GM19351 (cell line): Measurements from ENCODE around the gene CD300A.
"Not testable (repeated sequence)": the region's sequence is repeated elsewhere in the genome, so short reads cannot be mapped to it uniquely, and the experiment has no call there.

ENCODE experiments used
- ATAC-seq: cut with Tn5 transposase; IDR thresholded peaks from one replicate; pipeline ENCODE4 v1.9.1; 2021; ENCODE audit warnings: mild to moderate bottlenecking, moderate library complexity; ENCODE audit not compliant: unreplicated experiment

CD300A gene

DNA sequence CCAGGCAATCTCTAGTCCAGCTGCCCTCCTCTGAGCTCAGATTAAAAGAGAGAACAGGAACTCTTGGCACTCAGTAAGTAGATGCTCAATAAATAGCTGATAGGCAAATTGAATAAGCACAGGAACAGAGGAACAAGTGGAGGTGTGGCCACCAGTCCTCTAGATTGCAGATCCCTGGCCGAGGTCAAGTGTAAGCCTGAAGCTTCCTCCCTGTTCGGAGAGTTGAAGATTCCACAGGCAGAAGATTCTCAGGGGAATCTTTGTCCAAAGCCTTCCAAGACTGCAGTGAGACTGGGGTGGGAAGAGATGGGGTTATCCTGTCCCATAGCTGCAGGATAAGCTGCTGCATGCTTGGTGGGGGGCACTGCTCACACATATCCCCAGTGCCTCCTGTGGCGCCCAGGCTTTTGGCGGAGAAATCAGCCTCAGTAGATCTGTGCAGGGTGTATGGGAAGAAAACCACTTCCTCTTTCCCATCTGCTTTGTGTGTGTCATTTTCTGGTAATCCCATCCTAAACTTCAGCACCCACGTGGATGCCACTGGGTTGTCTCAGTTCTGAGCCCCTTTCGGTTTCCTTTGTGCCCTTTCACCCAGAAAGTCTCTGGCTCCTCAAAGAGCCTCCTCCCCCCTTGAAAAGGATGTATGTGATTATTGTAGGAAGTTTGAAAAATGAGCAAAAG lies 12.1 kb downstream of the CD300A start:
- no peak for ATAC-seq

DNA sequence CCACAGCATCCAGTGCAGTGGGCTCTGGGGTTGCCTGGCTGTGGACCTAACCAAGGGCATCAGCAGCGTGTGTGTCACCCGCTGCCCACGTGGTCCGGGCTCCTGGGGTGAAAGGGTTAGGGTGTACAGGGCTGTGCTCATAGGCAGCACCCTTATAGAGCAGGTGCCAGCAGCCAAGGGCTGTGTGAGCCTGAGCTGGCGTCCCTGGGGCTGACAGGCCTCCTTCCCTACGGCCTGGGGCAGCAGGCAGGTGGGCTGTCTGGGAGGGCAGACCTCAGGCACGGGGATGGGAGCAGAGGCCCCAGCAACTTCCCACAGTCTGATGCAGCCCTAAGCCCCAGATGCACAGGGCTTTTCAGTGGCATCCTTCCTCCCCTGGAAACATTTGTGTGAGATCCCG lies 13.9 kb downstream of the CD300A start:
- ATAC-seq: no peak

DNA sequence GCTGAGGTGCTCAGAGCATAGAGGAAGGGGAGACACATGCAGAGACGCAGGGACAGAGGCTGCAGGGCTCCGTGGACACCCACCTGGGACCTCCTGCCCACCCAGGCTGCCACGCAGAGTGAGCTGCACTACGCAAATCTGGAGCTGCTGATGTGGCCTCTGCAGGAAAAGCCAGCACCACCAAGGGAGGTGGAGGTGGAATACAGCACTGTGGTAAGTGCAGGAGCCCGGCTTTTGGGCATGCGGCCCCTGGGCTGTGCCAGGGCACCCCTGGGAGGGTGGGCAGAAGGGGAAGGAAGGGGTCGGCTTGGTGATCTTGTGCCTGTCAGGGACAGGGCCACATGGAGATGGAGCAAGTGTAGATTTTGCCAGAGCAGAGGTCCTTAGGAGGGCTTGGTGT lies 15.2 kb downstream of the CD300A start:
- ATAC-seq: no peak

DNA sequence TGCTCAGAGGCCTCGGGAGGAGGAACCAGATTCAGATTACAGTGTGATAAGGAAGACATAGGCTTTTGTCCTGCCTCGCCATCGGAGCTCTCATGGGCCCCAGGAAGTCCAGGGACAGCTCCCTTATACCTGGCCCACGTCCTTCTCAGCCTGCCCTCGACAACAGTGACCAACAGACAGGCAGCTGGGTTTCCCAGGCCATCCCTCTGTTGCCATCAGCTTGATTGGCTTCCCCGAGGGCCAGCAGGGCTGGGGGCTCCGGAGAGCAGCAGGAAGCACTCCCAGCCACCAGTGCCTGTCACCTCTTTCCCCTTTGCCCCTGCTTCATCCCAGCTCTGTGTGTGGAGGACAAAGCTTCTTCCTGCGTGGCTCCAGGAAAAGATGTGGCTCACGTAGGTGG lies 17.6 kb downstream of the CD300A start:
- no peak for ATAC-seq

DNA sequence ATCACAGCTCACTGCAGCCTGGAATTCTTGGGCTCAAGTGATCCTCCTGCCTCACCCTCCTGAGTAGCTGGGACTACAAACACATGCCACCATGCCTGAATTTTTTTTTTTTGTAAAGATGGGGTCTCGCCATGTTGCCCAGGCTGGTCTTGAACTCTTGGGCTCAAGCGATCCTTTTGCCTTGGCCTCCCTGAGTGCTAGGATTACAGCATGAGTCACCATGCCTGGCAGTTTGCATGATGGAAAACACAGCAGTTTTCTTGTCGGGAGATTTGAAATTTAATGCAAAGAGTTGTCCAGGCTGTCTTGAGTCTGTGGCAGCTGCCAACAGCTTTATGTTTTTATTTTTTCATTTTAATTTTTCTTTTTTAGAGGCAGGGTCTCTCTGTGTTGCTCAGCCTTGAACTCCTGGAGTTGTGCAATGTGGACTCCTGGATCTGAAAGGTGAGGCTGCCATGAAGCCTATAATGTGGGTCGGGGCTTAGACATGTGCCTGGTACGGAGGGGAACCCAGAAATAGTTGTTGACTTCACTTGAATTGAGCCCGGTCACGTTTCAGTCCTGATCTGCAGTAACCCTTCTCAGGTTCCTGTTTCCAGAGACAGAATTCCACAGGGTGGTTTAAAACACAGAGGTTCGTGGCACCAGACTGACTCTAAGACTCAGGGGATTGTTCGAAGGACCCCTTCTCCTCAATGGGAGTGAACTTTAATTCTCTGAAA lies 18.7 kb downstream of the CD300A start:
- ATAC-seq: no peak

DNA sequence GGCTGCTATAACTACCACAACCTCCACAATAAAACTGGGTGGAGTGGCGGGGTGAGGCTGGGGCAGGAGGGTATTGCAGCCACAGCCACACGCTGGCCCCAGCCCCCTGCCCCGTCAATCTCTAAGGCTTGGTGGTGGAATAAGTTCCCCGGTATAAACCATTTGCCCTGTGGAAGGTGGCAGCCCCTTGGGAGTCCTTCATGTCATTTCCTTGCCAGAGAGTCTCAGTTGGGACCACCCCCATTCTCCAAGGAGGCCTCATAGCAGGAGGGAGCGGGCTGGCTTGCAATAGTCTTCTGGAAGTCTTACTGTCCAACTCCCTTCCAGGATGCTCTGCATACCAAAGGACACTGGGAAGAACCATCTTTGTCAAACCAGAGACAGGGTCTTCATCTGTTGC lies 19.4 kb downstream of the CD300A start:
- no peak for ATAC-seq

DNA sequence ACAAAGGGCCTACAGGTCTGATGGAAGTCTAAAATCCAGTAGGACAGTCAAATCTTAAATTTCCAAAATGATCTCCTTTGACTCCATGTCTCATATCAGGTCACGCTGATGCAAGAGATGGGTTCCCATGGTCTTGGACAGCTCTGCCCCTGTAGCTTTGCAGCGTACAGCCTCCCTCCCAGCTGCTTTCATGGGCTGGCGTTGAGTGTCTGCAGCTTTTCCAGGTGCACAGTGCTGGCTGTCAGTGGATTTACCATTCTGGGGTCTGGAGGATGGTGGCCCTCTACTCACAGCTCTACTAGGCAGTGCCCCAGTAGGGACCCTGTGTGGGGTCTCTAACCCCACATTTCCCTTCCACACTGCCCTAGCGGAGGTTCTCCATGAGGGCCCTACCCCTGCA lies 21.8 kb downstream of the CD300A start:
- not testable (repeated sequence) for ATAC-seq

DNA sequence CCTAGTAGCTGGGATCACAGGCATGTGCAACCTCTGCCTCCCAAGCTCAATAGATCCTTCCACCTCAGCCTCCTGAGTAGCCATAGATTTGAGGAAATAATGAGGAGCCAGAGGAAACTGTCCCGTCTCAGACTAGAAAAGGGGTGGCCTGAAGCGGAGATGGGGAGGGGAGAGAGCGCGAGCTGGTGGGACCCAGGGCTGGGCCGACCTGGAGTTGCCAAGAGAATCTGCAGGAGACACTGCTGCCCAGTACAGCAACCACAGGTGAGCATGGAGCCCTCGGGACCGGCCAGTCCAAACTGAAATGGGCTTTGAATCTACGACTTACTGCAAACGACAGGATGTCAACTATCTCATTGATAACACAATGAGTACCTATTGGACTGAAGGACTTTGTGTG lies 24.3 kb downstream of the CD300A start:
- no peak for ATAC-seq

DNA sequence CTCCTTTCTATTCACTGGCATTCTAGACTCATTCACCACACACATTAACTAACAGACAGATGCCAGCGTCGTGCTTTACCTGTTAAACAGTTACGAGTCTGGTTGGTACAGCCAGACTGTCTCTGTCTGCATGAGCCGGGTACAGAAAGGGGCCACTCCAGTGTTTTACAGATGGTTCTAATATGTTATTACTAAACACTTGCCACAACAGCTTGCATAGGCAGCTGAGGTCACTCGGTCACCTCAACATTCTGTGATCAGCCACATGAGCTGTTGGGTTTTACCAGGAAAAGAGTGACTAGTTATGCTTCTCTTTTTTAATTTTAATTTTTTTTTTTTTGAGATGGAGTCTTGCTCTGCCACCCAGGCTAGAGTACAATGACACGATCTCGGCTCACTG lies 25.2 kb downstream of the CD300A start:
- no peak for ATAC-seq

DNA sequence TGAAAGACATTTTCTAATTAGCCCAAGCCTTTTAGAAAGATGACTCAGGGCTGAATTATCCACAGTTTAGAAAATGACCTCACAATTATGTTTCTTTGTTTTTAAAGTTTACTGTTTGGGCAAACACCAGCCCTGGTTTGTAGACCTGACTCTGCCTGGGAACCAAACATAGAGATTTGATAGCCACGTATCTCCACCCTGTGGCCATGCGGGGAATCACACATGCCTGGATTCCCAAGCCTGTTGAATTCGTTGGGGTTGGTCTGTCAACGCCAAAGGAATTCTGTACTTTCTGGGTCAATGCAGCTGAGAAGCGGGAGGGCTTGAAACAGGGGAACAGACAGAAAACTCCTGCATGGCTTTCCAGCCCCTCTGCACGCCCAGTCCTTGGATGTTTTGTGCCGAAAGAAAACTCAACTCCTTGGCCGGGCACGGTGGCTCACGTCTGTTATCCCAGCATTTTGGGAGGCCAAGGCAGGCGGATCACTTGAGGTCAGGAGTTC lies 26.9 kb downstream of the CD300A start:
- ATAC-seq: no peak

DNA sequence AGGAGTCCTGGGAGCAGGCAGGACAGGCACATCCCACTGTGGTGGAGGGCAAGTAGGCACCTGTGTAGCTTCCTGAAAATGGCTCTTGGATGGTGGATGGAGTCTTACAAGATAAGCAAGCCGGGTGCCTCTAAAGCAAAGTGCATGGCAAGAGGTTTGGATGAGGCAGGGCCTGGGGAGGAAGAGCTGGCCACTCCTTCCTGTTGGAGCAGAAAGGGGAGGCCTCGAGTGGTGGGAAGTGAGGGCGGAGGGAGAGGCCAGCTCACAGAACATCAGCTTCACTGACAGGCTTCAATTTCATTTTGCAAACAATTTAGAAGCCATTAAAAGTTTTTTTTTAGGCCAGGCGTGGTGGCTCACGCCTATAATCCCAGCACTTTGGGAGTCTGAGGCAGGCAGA lies 31.0 kb downstream of the CD300A start:
- ATAC-seq: no peak

DNA sequence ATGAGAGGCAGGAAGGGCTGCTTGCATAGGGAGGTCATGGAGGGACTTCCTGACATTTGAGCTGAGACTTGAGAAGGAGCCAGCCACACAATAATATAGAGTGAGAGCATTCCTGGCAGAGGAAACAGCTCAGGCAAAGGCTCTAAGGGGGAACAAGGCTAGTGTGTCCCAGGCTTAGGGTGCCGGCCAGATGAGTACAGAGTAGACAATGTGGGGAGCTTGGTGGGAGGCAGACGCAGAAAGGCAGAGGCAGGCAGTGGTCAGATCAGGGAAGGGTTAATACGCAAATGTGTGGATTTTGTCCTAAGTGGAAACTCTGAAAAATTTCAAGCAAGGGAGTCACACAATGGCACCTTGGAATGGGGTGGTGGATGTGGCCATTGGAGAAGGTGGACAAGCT lies 33.6 kb downstream of the CD300A start:
- ATAC-seq: no peak

DNA sequence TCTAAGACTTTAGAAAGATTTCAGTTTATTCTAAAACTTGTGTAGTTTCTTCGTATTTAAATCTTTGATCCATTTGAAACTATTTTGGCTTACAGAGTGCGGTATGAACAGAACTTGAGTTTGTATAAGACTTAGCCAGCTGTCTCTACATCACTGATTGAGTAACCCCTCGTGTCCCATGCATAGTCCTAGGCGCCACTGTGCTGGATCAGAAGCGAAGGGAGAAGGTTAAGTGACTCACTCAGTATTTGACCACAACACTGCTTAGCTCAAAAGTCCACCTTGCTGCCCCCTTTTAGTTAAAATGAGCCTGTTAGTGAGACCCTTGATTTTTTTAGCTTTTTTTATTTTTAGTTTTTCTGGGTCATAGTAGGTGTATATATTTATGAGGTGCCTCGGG lies 36.4 kb downstream of the CD300A start:
- no peak for ATAC-seq

DNA sequence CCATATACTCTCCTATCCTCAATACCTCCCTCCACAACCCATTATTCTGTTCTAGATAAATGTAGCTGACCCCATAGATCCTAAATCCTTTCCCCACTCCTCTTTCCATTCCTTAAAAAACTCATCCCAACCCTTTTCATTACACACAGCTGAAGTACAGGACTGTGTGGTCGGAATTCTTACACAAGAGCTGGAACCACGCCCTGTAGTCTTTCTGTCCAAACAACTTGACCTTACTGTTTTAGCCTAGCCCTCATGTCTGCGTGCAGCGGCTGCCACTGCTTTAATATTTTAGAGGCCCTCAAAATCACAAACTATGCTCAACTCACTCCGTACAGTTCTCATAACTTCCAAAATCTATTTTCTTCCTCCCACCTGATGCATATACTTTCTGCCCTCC lies 37.5 kb downstream of the CD300A start:
- not testable (repeated sequence) for ATAC-seq

DNA sequence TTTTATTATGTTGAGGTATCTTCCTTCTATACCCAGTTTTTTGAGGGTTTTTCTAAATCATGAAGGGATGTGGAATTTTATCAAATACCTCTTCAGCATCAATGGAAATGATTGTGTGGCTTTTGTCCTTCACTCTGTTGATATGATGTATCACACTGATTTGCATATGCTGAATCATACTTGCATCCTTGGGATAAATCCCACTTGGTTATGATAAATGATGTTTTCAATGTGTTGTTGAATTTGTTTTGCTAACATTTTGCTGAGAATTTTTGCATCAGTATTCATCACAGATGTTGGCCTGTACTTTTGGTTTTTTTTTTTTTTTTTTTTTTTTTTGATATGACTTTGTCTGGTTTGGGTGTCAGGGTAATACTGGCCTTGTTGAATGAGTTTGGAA lies 41.7 kb downstream of the CD300A start:
- ATAC-seq: no peak

DNA sequence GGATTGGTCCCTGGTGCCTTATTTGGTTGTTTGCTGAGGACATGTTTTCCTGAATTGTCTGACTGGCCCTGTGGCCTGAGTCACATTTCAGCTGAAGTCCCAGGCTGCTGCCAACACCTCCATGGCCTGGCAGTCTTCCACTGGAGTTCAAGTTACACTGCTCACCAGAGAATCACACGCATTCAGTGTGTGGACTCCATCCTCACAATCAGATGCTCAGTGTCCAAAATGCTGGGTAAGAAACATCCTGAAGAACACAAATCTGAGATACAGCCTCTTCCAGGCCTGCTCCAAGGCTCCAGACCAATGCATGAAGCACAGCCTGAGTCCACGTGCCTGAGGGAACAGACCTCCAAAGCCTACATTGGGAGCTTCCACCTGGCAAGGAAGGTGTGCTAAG lies 45.6 kb downstream of the CD300A start:
- ATAC-seq: no peak

DNA sequence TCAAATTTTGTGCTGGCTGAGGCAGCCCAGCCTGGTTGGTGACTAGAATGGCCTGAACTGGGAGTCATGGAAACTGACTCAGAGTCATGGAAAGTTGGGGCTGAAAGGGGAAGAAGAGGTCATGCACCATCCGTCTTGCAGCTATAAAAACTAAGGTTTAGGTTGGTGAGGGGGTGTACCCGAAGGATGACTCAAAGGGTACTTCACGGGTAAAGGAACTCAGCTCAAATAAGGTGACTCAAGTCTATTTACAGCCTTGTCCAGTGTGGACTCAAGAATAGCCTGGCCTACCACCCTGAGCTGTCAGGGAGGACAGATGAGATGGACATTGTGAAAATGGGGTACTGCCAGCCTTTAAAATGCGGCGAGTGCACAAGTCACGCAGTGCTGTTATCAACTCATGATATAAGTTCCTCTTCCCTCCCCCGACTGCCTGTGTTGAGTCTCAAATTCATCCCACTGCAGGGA lies 46.2 kb downstream of the CD300A start:
- peak; percentile 64 for ATAC-seq

DNA sequence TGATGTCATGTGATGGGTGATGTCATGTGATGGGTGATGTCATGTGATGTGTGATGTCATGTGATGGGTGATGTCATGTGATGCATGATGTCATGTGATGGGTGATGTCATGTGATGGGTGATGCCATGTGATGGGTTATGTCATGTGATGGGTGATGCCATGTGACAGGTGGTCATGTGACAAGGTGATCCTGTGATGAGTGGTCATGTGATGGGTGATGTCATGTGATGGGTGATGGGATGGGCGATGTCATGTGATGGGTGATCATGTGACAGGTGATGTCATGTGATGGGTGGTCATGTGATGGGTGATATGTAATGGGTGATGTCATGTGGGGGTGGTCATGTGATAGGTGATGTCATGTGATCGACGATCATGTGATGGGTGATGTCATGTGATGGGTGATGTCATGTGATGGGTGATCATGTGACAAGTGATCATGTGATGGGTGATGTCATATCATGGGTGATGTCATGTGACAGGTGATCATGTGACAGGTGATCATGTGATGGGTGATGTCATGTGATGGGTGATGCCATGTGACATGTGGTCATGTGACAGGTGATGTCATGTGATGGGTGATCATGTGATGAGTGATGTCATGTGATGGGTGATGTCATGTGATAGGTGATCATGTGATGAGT lies 47.7 kb downstream of the CD300A start:
- ATAC-seq: no peak

DNA sequence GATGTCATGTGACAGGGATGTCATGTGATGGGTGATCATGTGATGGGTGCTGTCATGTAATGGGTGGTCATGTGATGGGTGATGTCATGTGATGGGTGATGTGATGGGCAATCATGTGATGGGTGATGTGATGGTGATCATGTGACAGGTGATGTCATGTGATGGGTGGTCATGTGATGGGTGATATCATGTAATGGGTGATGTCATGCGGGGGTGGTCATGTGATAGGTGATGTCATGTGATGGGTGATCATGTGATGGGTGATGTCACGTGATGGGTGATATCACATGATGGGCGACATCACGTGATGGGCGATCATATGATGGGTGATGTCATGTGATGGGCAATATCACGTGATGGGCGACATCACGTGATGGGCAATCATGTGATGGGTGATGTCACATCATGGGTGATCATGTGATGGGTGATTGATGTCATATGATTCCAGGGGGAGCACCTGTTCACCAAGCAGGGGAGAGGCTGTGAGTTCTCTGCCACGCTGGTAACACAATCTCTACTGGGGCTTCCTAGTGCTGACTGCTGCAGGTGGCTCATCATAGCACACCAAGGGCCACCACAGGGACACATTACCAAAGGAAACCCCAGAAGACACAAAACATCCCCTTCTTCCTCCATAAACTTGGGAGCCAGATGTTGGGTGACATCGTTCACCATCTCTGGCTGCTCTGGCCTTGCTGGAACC lies 48.3 kb downstream of the CD300A start:
- ATAC-seq: no peak

DNA sequence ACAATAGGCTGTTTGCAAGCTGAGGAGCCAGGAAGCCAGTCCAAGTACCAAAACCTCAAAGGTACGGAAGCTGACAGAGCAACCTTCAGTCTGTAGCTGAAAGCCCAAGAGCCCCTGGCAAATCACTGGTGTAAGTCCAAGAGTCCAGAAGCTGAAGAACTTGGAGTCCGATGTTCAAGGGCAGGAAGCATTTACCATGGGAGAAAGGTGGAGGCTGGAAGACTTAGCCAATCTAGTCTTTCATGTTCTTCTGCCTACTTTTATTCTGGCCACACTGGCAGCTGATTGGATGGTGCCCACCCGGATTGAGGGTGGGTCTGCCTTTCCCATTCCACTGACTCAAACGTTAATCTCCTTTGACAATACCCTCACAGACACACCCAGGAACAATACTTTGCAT lies 49.5 kb downstream of the CD300A start:
- ATAC-seq: no peak

DNA sequence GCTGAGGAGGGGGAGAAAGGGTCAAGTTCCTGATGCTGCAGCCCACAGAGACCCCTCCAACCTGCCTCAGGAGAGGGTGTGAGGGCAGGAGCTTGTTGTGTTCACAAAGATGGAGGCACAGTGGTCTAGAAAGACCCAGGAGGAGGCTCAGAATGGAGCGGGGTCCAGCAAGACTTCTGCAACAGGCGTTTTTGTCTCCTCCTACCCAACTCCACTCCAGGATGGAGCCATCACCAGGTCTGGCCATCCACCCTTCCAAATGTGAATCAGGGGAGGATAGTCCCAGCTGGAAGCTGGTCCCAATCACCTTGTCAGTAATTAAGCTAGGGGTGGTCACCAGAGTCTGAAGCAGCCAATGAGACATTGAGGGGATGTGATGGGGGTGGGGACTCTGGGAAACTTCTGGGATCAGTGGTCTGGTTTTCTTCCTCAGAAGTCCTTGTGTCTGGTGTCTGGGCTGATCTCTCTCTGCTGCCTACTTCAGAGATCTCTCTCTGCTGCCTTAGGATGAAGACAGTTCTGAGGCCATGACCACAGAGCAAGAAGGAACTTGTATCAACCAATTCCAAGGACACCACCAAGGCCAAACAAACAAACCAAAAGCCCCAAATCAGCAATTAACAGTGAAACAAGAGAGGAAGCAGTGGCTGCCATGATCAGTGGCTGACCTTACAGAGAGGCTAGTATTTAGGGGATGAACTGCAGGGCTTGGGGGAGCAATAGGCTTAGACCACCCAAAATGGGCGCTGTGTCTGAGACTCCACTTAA lies 50.3 kb downstream of the CD300A start:
- no peak for ATAC-seq
